B cell (primary cell): ENCODE measurements around the gene COX17. TPM values are rescaled to one million over a fixed set of nuclear protein-coding genes. Genes with fewer than 3 reads are reported as not detected.
A peak's percentile ranks its signal among the peaks of the same experiment; 100 is the strongest.

Experiments
- ATAC-seq: fragments of 200-7000 bp; cut with Tn5 transposase; one replicate; pipeline ENCODE4 v1.10.0; 2021; ENCODE audit warnings: low read depth, mild to moderate bottlenecking, moderate number of reproducible peaks, moderate library complexity
- CTCF ChIA-PET: fragments of 350-600 bp; sonication (Branson Sonifier 250); formaldehyde crosslinking; loops from one replicate; lab custom pipeline; 2021; ENCODE audit warnings: antibody characterized with exemption, inconsistent platforms; lab: Charles Lee
- POLR2A ChIA-PET: fragments of 350-600 bp; sonication (Branson Sonifier 250); formaldehyde crosslinking; loops from one replicate; lab custom pipeline; 2021; ENCODE audit warnings: antibody characterized with exemption; lab: Charles Lee
- DNase-seq: peaks from one replicate; pipeline ENCODE4 v3.0.0; 2013
- H2AFZ ChIP-seq: 2 replicates; pipeline ENCODE4 v1.6.1; 2012; ENCODE audit warnings: mild to moderate bottlenecking, low read depth, low read length; ENCODE audit not compliant: insufficient read depth, poor library complexity, severe bottlenecking
- H3K27ac ChIP-seq, 2 donors: 1 replicate in 1 of 2; 2 replicates in 1 of 2; pipeline ENCODE4 v1.5.1; 2012 to 2013; ENCODE audit warnings: low read length in 2 of 2, mild to moderate bottlenecking in 2 of 2, moderate library complexity in 1 of 2
- H3K27me3 ChIP-seq, 4 experiments: fragments of 200-600 bp in 1 of 4; sonication (generic) in 1 of 4; replicated peaks in 1 of 4; 1 replicate in 2 of 4; 2 replicates in 2 of 4; pipeline versions ENCODE4 v1.6.1 to v1.7.0; 2013 to 2016; ENCODE audit warnings: low read length in 3 of 4, mild to moderate bottlenecking in 2 of 4, mixed read lengths in 1 of 4, moderate library complexity in 1 of 4; ENCODE audit not compliant: insufficient read depth in 4 of 4, control insufficient read depth in 3 of 4; ENCODE audit errors: control extremely low read depth in 1 of 4
- H3K36me3 ChIP-seq, 2 experiments: replicated peaks in 1 of 2; 1 replicate in 1 of 2; 2 replicates in 1 of 2; pipeline versions ENCODE4 v1.6.1 to v1.7.1; 2013; ENCODE audit warnings: low read length in 1 of 2; ENCODE audit not compliant: insufficient read depth in 2 of 2, control insufficient read depth in 1 of 2; ENCODE audit errors: control extremely low read depth in 1 of 2, extremely low read depth in 1 of 2
- H3K4me1 ChIP-seq, 2 donors: fragments of 200-600 bp in 1 of 2; sonication (generic) in 1 of 2; 1 replicate in 1 of 2; 2 replicates in 1 of 2; pipeline versions ENCODE4 v1.5.1 to v1.6.1; 2013 to 2017; ENCODE audit warnings: low read length in 2 of 2; ENCODE audit not compliant: control insufficient read depth in 2 of 2, insufficient read depth in 2 of 2
- H3K4me2 ChIP-seq: replicated peaks from 2 replicates; pipeline ENCODE3; 2012; ENCODE audit warnings: mild to moderate bottlenecking, low read depth, low read length; ENCODE audit not compliant: poor library complexity, severe bottlenecking
- H3K4me3 ChIP-seq, 5 experiments: fragments of 200-600 bp in 1 of 5; sonication (generic) in 1 of 5; 1 replicate in 3 of 5; 2 replicates in 2 of 5; pipeline versions ENCODE4 v1.5.1 to v1.7.0; 2011 to 2016; ENCODE audit warnings: low read length in 4 of 5, mild to moderate bottlenecking in 4 of 5, low read depth in 2 of 5, control low read depth in 1 of 5, moderate library complexity in 1 of 5; ENCODE audit not compliant: insufficient read depth in 1 of 5; ENCODE audit errors: control extremely low read depth in 1 of 5, extremely low read depth in 1 of 5
- H3K79me2 ChIP-seq: fragments of 200-600 bp; sonication (generic); one replicate; pipeline ENCODE4 v1.6.0; 2016; ENCODE audit warnings: low read length; ENCODE audit not compliant: control insufficient read depth, insufficient read depth
- H3K9ac ChIP-seq: fragments of 200-600 bp; sonication (generic); 2 replicates; pipeline ENCODE4 v1.6.1; 2017; ENCODE audit warnings: mild to moderate bottlenecking, low read length, moderate library complexity
- H3K9me3 ChIP-seq, 3 donors: one replicate each; pipeline versions ENCODE4 v1.6.1 to v1.7.1; 2013; ENCODE audit warnings: low read length in 2 of 3; ENCODE audit not compliant: control insufficient read depth in 2 of 3, insufficient read depth in 1 of 3; ENCODE audit errors: control extremely low read depth in 1 of 3
- H4K20me1 ChIP-seq: 2 replicates; pipeline ENCODE4 v1.6.0; 2012; ENCODE audit warnings: mild to moderate bottlenecking, low read length; ENCODE audit not compliant: insufficient read depth, control insufficient read depth, poor library complexity, severe bottlenecking
- H3K27ac Mint-ChIP-seq: one replicate; pipeline ENCODE4 v1.8.0; 2021; ENCODE audit warnings: mixed read lengths
- H3K27me3 Mint-ChIP-seq: one replicate; pipeline ENCODE4 v1.8.0; 2021; ENCODE audit warnings: mixed read lengths
- H3K4me1 Mint-ChIP-seq: one replicate; pipeline ENCODE4 v1.8.0; 2021; ENCODE audit warnings: mixed read lengths
- H3K4me3 Mint-ChIP-seq: one replicate; pipeline ENCODE4 v1.8.0; 2021; ENCODE audit warnings: mixed read lengths
- H3K9me3 Mint-ChIP-seq: one replicate; pipeline ENCODE4 v1.8.0; 2022; ENCODE audit warnings: mixed read lengths; ENCODE audit not compliant: insufficient read depth
- EZH2 ChIP-seq: IDR thresholded peaks from 2 replicates; pipeline ENCODE4 v1.6.1; 2012; ENCODE audit warnings: borderline replicate concordance, low read depth, mild to moderate bottlenecking, moderate library complexity, low read length; ENCODE audit not compliant: insufficient read depth, poor library complexity, severe bottlenecking
- WGBS: methylation state at CpG from one replicate; pipeline ENCODE4 v1.1.5; 2013; ENCODE audit warnings: missing lambda C conversion rate; ENCODE audit not compliant: insufficient coverage; 5-methylcytosine and 5-hydroxymethylcytosine counted together
- intact Hi-C: fragments of 100-400 bp; cut with micrococcal nuclease; formaldehyde crosslinking; loops from one replicate; pipeline ENCODE4 v1.10.0; 2022
- polyA plus RNA-seq: library from polyadenylated mRNA; depleted of rRNA; stranded (reverse); fragments of >200 nt; gene quantifications from 2 replicates; pipeline ENCODE4 v1.2.3, GENCODE V29; 2012
- total RNA-seq, 2 donors: library from RNA; stranded (reverse); fragments of 120-200 nt in 1 of 2; gene quantifications; 1 replicate in 1 of 2; 2 replicates in 1 of 2; pipeline versions ENCODE4 v1.2.3 to v1.2.4, GENCODE V29; 2013 to 2022
- TF ChIP-seq, protein P1 (sequence below): fragments of 200-600 bp; IDR thresholded peaks from one replicate; pipeline ENCODE4 v1.8.0; 2022; ENCODE audit warnings: antibody characterized with exemption, mild to moderate bottlenecking

COX17 gene
- total and polyA plus RNA-seq, 2 donors (not counting 1 experiment from before 2014, with no cell fraction given): 20.0 to 47.8 TPM

DNA sequence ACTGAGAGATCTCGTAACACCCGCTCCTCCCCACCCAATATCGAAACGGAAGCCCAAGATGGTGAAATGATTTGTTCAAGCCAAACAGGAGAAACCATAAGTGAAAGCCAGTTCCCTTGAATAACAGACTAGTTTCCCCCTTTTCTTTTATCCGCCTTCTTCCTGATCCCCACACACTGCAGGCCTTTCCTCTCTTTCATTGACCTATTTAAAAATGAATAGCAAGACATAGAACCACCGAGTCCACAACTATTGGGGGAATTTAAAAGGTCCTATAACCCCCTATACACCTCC is 382 bp upstream of the COX17 start:
- ChIA-PET CTCF (interaction anchor here (1.6 kb wide), 1 partner anchor 153 kb away, joined by 4 read pairs; no protein-coding TSS in a partner anchor), POLR2A (interaction anchor here (0.8 to 1.6 kb wide), 2 partner anchors 23 to 98 kb away, joined by 4 read pairs; no protein-coding TSS in a partner anchor)
- TF ChIP-seq, protein P1, sequence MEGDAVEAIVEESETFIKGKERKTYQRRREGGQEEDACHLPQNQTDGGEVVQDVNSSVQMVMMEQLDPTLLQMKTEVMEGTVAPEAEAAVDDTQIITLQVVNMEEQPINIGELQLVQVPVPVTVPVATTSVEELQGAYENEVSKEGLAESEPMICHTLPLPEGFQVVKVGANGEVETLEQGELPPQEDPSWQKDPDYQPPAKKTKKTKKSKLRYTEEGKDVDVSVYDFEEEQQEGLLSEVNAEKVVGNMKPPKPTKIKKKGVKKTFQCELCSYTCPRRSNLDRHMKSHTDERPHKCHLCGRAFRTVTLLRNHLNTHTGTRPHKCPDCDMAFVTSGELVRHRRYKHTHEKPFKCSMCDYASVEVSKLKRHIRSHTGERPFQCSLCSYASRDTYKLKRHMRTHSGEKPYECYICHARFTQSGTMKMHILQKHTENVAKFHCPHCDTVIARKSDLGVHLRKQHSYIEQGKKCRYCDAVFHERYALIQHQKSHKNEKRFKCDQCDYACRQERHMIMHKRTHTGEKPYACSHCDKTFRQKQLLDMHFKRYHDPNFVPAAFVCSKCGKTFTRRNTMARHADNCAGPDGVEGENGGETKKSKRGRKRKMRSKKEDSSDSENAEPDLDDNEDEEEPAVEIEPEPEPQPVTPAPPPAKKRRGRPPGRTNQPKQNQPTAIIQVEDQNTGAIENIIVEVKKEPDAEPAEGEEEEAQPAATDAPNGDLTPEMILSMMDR: no peak
- TF ChIP-seq EZH2: no peak
- intact Hi-C loops: loop anchor here (1.0 to 10.0 kb wide), 12 partner anchors 23 to 1065 kb away; partner anchors contain the start of genes B4GALT4, GTF2E1, LRRC58 and POGLUT1
- peaks cover 0 to 23% of the 10 kb centered on the region in 2 experiments for H3K36me3 ChIP-seq
- H3K9me3 Mint-ChIP-seq: no peaks in the 10 kb centered on the region
- WGBS: 0% methylated on average over 1 of the region's 6 CpGs
- no peaks in the 10 kb centered on the region for H4K20me1 ChIP-seq
- H3K27me3 Mint-ChIP-seq: no peaks in the 10 kb centered on the region
- H3K27ac Mint-ChIP-seq: peak overlapping the region; percentile 96
- peak overlapping the region; percentile 83 for H3K4me2 ChIP-seq
- no peaks in the 10 kb centered on the region for H3K9me3 ChIP-seq
- H3K4me1 ChIP-seq: peaks cover 17% of the 10 kb centered on the region in 2 donors
- H3K27me3 ChIP-seq: no peaks in the 10 kb centered on the region
- peak overlapping the region; percentile 89 to 96 for H3K27ac ChIP-seq
- peak overlapping the region; percentile 83 for H2AFZ ChIP-seq
- peak overlapping the region; percentile 88 for H3K4me3 Mint-ChIP-seq
- H3K4me1 Mint-ChIP-seq: peaks cover 27% of the 10 kb centered on the region
- DNase-seq: no peak
- H3K9ac ChIP-seq: peak overlapping the region; percentile 78
- H3K79me2 ChIP-seq: peaks cover 16% of the 10 kb centered on the region
- ATAC-seq: no peak
- H3K4me3 ChIP-seq: peak overlapping the region; percentile 42 to 79 (median 73)

DNA sequence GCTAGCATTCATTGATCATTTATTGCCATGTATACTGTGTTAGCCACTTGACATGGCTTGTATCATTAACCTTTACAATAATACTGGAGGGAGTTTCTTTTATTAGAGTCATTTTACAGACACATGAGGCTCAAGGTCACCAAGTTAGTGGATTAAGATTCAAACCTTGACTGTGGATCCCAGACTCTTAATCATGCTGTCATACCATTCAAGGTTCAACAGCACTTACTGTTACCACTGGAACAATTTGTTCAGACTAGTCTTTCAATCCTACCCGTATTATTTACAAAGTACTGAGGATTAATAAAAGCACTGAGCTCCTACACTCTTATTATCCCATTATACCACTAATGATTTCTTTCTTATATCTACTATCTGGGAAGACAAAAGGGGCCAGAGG is 1.2 kb downstream of the COX17 start:
- ATAC-seq (no peak), DNase-seq (no peak)
- TF ChIP-seq, protein P1: no peak
- no peak for TF ChIP-seq EZH2
- Histone ChIP-seq H3K36me3 (peaks cover 0 to 36% of the 10 kb centered on the region in 2 experiments), H3K27ac (peak overlapping the region in 1 of 2 donors; percentile 96), H3K4me2 (peak overlapping the region; percentile 83), H3K9me3 (no peaks in the 10 kb centered on the region), H4K20me1 (no peaks in the 10 kb centered on the region), H3K79me2 (peaks cover 16% of the 10 kb centered on the region), H3K27me3 (no peaks in the 10 kb centered on the region), H3K4me3 (peak overlapping the region in 2 of 5 experiments; percentile 73 to 79), H3K9ac (peak overlapping the region; percentile 78), H3K4me1 (peaks cover 17% of the 10 kb centered on the region in 2 donors), H2AFZ (no peak overlapping the region)
- Mint-ChIP-seq H3K4me1 (peaks cover 27% of the 10 kb centered on the region), H3K4me3 (peak overlapping the region; percentile 88), H3K9me3 (no peaks in the 10 kb centered on the region), H3K27me3 (no peaks in the 10 kb centered on the region), H3K27ac (peak overlapping the region; percentile 95)
- ChIA-PET CTCF (interaction anchor here (1.2 to 1.6 kb wide), 5 partner anchors 27 to 792 kb away, joined by 3 to 7 read pairs (median 4); partner anchors contain the start of gene CD80), POLR2A (interaction anchor here (0.8 to 1.6 kb wide), 4 partner anchors 25 to 178 kb away, joined by 3 to 9 read pairs (median 4); partner anchors contain the start of gene TIMMDC1)
- WGBS: no CpG with 5 or more reads among the region's 1 CpG
- intact Hi-C loops: loop anchor here (5.0 to 10.0 kb wide), 2 partner anchors 94 to 669 kb away; partner anchors contain the start of gene LRRC58
